T-helper 9 cell (primary cell): Measurements from ENCODE around the gene TBC1D2.
"Not testable (repeated sequence)": the region's sequence is repeated elsewhere in the genome, so short reads cannot be mapped to it uniquely, and the experiment has no call there.

Experiments used
- DNase-seq: peaks from one replicate; pipeline ENCODE4 v3.0.0-alpha.2; 2020

The TBC1D2 gene

GRCh38 chr9:98185611-98186171, 69.8 kb downstream of the TBC1D2 start:
- no peak for DNase-seq

- no peak for DNase-seq
Measured at GRCh38 chr9:98185021-98185567, 70.4 kb downstream of the TBC1D2 start.

DNA sequence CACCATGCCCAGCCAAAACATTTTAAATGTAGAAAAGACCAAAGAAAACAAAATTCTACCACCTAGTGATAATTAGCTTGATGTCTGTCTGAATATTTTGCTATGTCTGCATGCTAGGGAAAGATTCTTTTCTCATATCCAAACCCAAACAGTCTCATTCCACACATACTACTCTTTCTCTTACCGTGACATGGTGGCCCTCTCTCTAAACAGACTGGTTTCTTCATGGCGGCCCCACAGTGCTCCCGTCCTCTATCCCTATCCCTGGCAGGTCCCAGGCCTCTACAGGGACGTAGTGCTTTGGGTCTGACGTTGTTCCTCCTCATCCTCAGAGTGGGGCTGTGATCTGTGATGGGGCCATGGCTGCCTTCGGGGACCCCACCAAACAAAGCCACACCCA, 71.1 kb downstream of the TBC1D2 start:
- DNase-seq = no peak

GRCh38 chr9:98182889-98183599, 72.4 kb downstream of the TBC1D2 start:
- no peak for DNase-seq

- DNase-seq = no peak
Measured at GRCh38 chr9:98182069-98182820, 73.2 kb downstream of the TBC1D2 start.

DNA sequence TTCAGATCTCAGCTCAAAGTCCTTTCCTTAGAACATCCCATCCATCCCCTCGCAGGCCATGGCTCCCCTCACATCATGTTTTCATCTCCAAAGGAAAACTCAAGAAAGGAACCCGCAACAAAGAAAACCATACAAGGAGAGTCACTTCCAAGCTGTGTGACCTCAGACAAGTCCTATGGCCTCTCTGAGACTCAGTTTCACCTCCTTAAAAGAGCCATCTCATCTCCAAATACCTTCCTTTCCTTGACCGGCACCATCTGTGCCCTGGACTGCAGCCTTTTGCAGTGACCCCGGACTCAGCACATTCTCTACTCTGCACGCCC, 73.7 kb downstream of the TBC1D2 start:
- DNase-seq = no peak

GRCh38 chr9:98180996-98181395, 74.5 kb downstream of the TBC1D2 start:
- no peak for DNase-seq

- DNase-seq = no peak
Measured at GRCh38 chr9:98178874-98179850, 76.3 kb downstream of the TBC1D2 start.

GRCh38 chr9:98176391-98177259, 78.8 kb downstream of the TBC1D2 start:
- no peak for DNase-seq

- no peak for DNase-seq
Measured at GRCh38 chr9:98175762-98176161, 79.7 kb downstream of the TBC1D2 start.

GRCh38 chr9:98175028-98175569, 80.3 kb downstream of the TBC1D2 start:
- no peak for DNase-seq

DNA sequence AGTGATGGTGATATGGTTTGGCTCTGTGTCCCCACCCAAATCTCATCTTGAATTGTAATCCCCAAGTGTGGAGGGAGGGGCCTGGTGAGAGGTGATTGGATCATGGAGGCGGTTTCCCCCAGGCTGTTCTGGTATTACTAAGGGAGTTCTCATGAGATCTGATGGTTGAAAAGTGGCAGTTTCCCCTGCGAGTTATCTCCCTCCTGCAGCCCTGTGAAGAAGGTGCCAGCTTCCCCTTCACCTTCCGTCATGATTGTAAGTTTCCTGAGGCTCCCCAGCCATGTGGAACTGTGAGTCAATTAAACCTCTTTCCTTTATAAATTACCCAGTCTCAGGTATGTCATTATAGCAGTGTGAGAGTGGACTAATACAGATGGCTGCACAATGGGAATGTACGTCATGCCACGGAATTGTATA, 80.9 kb downstream of the TBC1D2 start:
- DNase-seq = not testable (repeated sequence)

GRCh38 chr9:98173181-98173580, 82.3 kb downstream of the TBC1D2 start:
- DNase-seq = no peak

DNA sequence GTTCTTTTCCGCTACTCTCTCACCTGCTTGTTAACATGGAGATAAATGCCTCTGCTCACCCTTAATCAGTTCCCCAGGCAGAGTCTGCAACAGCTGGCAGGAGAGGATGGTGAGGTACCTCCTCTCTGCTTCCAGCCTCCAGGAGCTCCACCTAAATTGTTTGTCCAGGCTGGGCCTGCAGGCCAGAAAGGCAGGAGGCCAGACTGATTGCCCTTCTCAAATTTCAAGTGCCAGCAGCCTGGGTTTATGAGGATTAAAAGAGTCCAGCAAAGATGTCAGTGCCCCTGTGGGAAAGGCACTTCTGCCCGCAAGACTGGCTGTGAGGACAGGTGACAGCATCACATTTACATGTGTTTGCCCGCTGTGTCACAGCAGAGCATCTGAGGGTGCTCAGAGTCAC, 82.8 kb downstream of the TBC1D2 start:
- DNase-seq = no peak

DNA sequence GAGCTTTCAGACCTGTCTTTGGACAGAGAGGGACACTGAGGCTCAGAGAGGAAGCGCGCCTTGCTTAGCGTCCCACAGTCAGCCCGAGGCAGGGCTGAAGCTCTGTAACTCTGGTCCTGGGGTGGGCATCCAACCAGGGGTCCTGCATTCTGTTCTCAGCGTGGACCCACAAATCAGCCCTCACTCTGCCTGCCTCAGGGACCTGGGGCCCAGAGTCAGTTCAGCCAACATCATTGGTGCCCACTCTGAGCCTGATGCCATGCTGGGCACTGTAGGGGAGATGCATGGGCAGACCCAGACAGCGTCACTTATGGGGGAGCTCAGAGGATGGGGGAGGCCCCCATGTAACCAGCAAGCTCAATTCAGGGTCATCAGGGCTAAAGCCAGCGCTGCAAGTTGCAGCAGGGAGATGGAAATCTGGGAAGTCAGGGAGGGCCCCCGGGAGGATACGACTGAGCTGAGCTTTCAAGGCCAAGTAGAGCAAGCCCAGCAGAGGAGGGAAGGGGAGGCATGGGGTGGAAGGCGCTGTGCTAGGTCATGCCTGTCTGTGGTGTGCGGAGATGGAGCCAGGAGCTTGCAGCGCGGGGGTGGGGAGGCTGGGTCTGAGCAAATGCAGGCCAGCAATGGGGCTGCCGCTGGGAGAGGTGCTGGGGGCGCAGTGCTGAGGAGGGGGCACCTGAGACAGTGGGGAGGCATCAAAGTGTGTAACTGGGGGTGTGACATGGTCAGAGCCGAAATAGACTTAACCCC, 84.1 kb downstream of the TBC1D2 start:
- no peak for DNase-seq

- no peak for DNase-seq
Measured at GRCh38 chr9:98168941-98169488, 86.4 kb downstream of the TBC1D2 start.

GRCh38 chr9:98168153-98168780, 87.2 kb downstream of the TBC1D2 start:
- DNase-seq = no peak

DNA sequence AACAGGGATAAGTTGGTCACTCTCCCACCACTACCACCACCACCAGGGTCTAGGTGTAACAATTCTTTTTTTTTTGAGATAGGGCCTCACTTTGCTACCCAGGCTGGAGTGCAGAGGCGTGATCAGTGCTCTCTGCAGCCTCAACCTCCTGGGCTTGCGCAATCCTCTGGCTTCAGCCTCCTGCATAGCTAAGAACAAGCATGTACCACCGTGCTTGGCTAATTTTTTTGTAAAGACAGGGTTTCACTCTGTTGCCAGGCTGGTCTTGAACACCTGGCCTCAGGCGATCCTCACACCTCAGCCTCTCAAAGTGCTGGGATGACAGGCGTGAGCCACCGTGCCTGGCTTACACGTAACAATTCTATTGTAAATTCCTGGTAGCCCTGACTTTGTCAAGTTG, 90.5 kb downstream of the TBC1D2 start:
- no peak for DNase-seq

- DNase-seq = no peak
Measured at GRCh38 chr9:98162613-98163012, 92.8 kb downstream of the TBC1D2 start.

GRCh38 chr9:98161851-98162250, 93.6 kb downstream of the TBC1D2 start:
- no peak for DNase-seq
